Stimulated activated CD4-positive, alpha-beta T cell treated with anti-CD3 and anti-CD28 coated beads, Interleukin-1b, Interleukin-23, amount 100 ng/mL, for 48 hours (primary cell): ENCODE data around the gene SMC1B.
"Not testable (repeated sequence)": the region's sequence is repeated elsewhere in the genome, so short reads cannot be mapped to it uniquely, and the experiment has no call there.

ENCODE experiments used
- DNase-seq: peaks from one replicate; pipeline ENCODE4 v3.0.0-alpha.2; 2020

The SMC1B gene, protein sequence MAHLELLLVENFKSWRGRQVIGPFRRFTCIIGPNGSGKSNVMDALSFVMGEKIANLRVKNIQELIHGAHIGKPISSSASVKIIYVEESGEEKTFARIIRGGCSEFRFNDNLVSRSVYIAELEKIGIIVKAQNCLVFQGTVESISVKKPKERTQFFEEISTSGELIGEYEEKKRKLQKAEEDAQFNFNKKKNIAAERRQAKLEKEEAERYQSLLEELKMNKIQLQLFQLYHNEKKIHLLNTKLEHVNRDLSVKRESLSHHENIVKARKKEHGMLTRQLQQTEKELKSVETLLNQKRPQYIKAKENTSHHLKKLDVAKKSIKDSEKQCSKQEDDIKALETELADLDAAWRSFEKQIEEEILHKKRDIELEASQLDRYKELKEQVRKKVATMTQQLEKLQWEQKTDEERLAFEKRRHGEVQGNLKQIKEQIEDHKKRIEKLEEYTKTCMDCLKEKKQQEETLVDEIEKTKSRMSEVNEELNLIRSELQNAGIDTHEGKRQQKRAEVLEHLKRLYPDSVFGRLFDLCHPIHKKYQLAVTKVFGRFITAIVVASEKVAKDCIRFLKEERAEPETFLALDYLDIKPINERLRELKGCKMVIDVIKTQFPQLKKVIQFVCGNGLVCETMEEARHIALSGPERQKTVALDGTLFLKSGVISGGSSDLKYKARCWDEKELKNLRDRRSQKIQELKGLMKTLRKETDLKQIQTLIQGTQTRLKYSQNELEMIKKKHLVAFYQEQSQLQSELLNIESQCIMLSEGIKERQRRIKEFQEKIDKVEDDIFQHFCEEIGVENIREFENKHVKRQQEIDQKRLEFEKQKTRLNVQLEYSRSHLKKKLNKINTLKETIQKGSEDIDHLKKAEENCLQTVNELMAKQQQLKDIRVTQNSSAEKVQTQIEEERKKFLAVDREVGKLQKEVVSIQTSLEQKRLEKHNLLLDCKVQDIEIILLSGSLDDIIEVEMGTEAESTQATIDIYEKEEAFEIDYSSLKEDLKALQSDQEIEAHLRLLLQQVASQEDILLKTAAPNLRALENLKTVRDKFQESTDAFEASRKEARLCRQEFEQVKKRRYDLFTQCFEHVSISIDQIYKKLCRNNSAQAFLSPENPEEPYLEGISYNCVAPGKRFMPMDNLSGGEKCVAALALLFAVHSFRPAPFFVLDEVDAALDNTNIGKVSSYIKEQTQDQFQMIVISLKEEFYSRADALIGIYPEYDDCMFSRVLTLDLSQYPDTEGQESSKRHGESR

DNA sequence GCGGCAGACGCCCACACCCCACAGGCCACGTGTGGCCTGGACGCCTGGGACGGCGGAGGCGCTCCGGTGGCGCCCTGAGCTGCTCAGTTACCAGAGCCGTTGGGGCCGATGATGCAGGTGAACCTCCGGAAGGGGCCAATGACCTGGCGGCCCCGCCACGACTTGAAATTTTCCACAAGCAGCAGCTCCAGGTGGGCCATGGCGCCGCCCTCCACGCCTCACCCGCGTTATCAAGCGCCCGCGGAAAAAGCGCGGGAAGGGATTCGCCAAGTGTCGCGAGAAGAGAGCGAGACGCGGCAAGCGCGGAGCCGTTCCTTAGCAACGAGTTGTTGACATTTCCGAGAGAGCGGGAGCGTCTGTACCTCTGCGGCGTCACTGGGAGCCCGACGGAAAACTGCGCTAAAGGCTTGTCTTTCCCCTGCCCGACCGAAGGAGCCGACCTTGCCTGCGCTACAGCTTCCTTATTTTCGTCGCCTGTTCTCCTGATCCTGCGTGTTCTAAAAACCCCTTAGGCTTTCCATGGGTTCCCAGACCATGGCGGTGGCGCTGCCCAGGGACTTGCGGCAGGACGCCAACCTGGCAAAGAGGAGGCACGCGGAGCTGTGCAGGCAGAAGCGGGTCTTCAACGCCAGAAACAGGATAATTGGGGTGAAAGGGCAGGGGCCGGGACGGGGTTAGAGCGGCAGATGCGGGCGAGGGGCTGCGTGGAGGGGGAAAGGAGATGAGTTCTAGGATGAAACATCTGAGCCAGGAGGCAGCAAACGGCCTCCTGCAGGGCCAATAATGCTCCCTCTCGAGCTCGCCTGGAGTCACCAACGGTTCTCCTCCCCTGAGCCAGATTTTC is at the start of gene SMC1B, which contains the start of gene RIBC2:
Gene SMC1B, minus strand, starts transcription at position 232 of the 844 bp plus-strand sequence. Its CDS starts 32 bp downstream, at position 200.
Gene RIBC2, plus strand, starts transcription at position 326 of the 844 bp plus-strand sequence. Its CDS starts 194 bp downstream, at position 520.
- peak; percentile 92 for DNase-seq

DNA sequence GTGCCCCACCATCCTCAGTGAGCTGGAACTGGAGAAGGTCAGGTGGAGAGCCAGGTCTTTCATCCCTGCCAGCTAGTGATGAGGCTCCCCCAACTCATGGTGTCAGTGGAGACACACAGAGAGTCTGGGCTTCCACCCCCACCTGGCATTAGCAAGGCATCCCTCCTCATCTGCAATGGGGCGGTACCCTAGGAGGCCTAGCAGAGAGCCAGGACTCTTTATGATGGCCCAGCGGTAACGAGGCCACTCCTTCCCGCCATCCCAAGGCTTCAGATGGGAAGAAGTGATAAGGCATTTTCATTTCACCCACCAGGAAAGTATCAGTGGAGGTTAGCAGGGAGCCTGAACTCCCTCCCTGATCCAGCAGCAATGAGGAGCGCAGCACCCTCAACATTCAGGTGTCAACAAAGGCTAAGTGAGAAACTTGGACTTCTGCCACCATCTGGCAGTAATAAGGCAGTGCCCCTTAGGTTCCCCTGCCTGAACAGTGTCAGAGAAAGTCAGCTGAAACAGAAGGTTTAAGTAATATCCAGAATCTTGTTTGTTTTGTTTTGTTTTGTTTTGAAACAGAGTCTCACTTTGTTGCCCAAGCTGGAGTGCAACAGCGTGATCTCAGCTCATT is 48.7 kb upstream of the SMC1B start:
- no peak for DNase-seq

DNA sequence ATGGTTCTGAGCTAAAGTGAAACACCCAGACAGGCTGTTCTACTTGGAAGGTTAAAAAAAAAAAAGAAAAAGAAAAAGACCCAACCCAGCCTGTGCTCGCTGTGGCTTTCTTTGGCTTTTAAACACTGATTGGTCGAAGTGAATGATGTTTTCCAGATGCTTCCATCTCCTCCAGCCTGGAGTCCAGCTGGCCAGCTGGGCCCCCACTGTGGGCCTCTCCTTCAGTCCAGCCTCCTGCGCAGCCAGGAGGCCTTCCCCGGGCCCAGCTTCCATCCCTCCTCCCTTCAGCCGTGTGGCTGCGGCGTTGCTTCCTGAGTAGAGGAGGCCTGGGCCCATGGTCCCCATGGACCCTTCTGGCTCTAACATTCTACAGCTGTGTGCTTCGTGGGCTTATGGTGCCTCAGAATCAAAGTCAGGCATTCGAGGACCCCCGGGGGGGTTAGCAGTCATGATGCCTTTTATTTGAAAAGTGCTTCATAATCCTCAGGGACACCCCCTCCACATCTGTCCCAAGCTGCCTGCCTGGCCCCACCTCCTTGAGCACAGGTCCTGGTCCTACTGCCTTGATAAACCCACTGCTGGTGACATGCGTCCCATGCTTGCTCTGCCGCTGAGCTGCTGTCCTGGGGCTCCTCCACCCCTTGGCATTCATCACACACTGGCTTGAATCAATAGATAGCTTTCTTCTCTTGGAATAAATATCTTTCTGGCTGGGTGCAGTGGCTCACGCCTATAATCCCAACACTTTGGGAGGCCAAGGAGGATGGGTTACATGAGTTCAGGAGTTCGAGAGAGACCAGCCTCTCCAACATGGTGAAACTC is 47.1 kb upstream of the SMC1B start:
- DNase-seq = no peak

DNA sequence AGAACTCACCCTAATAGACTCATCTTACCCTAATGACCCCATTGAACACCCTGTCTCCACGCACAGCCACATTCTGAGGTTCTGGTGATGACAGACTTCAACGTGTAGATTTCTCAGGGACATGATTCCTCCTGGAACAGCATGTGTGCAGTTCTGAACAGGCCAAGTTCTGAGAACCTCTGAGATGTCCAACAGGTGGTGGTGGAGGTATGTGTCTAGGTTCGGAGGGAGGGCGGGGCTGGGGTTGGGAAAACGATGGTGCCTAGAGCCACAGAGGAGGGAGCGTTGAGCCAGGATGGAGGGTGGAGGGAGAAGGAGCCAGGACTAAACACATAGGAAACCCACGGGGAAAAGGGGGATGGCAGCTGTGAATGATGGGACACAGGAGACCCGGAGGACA is 45.8 kb upstream of the SMC1B start:
- no peak for DNase-seq

DNA sequence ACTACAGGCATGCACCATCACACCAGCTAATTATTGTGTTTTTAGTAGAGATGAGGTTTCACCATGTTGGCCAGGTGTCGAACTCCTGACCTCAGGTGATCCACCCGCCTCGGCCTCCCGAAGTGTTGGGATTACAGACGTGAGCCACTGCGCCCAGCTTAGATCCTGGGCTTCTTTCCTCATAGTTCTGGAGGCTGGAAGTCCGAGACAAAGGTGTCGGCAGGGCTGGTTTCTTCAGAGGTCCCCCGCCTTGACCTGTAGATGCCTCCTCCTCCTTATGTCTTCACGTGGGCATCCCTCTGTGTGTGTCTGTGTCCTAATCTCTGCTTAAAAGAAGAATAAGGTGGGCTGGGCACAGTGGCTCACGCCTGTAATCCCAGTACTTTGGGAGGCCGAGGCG is 45.1 kb upstream of the SMC1B start:
- no peak for DNase-seq

DNA sequence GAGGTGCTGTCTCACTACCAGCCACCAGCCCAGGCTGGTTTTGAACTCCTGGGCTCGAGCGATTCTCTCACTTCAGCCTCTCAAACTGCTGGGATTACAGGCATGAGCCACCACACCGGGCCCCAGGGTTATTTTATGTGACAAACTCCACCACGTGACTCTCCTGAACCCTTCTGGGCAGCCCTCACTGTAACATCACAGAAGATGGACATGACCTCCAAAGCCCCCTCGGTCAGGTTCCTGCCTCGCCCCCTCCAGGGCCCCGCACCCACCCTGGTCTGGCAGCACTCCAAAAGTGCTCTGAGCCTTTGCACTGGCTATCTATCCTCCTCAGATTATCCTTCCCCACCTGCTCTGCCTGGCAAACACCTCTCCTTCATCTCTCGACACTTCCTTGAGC is 43.4 kb upstream of the SMC1B start:
- DNase-seq = no peak

DNA sequence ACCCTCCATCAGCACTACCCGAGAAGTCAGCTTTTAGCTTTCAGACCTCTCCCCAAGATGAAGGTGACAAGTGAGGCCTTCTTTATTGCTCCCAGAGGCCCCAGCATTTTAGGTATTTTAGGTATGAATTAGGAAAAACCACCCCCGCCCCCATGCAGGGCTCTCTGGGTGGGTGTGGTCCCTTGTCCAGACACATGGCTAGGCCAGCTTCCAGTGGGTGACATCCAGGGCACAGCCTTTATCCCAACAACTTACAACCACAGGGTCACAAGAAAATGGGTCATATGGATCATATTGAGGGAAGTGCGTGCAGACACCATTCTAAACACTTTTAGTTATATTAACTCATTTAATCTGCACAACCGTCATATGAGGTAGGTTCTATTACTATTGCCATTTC is 42.2 kb upstream of the SMC1B start:
- no peak for DNase-seq

DNA sequence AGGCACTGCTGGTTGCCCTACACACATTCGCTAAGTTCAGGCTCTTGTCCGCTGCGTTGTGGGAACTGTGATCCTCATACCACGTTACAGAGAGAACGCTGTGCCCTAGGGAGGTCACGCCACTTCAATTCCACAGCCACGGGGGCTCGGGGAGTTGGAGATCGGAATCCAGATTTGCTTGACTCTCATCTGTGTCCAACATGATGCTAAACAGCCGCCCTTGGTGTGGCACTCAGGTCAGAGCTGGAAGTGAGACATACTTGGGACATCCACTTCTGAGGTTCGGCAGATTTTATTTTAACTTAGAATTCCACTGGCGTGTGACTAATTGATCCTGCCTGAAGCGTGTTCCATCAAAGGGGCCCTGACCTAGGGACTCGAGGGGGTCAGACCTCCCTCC is 41.8 kb upstream of the SMC1B start:
- DNase-seq = no peak

DNA sequence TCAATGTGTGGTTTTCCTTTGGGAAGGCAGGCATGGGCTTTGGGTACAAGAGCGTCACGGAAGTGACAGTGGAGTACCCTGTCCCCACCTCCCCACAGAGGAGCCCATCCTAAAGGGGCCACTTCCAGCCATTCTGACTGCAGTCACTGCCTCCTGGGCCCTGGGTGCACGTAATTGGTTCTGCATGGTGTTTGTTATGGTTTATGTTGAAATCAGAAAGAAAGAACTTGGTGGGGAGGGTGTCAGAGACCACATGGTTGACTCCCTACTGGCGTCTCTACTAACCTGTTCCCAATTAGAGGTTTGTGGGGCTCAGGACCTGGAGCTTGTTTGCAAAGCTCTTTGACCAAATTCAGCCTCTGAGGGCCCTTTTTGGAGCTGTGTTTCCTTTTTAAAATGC is 40.9 kb upstream of the SMC1B start:
- no peak for DNase-seq

DNA sequence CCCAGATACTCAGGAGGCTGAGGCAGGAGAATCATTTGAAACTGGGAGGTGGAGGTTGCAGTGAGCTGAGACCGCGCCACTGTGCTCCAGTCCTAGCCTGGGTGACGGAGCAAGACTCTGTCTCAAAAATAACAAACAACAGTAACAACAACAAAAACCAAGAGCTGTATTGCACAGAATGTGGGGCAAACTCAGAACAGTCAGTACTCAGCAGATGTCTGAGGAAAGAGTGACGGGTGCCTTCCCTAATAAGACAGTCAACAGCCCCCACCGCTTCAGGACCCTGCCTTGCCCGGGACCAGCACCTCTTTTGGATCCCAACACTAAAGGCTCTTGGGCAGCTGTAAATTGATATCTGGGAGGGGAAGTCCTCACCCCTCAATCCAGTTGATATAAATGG is 40.4 kb upstream of the SMC1B start:
- no peak for DNase-seq

DNA sequence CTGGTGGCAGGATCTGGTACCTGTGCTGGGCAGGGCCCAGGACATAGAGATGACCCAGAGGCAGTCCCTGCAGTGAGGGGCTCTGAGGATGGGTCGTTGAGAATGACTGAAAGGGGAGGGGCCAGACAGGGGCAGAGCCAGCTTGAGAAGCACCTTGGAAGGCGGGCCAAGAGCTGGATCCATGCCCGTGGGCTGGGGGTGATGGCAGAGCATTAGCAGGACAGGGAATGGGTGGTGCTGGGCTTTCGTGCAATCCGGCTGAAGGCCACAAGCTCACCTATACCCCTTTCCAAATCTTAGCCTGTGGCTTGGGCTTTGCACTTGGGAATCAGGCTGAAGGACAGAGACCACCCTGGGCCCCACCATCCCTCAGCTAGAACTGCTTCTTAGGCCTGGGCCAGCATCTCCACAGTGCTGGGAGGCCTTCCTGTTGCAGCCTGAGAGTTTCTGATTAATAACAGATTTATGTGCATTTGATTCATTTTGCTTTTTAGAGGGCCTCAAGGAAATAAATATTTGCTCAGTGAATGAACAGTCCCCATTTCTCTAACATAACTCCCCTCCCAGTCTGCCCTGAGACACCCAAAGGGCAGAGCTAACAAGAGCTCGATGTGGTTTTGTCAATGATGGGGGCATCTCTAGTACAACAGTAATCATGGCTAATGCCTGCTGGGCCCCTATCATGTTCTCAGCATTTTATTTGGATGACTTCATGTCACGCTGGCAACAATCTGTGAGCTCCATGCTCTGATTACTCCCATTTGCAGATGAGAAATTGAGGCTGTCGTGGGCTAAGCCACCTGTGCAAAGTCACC is 39.4 kb upstream of the SMC1B start:
- DNase-seq = no peak

DNA sequence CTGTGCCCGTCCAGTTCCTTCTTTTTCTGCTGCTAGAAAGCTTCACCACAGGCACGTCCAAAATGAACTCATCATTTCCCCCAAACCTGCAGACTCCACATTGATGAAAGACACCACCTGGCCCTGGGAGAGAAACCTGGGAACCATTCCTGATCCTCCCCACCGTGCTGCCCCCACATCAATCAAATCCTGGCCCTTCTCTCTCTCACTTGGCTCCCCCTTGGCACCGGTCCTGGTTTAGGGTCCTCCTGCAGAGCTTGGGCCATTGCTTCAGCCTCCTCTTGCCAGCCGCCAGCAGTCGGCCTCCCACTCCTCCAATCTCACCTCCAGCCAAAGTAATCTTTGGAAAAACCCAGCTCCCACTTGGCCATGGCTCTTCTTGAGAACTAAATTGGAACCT is 38.6 kb upstream of the SMC1B start:
- DNase-seq = no peak

DNA sequence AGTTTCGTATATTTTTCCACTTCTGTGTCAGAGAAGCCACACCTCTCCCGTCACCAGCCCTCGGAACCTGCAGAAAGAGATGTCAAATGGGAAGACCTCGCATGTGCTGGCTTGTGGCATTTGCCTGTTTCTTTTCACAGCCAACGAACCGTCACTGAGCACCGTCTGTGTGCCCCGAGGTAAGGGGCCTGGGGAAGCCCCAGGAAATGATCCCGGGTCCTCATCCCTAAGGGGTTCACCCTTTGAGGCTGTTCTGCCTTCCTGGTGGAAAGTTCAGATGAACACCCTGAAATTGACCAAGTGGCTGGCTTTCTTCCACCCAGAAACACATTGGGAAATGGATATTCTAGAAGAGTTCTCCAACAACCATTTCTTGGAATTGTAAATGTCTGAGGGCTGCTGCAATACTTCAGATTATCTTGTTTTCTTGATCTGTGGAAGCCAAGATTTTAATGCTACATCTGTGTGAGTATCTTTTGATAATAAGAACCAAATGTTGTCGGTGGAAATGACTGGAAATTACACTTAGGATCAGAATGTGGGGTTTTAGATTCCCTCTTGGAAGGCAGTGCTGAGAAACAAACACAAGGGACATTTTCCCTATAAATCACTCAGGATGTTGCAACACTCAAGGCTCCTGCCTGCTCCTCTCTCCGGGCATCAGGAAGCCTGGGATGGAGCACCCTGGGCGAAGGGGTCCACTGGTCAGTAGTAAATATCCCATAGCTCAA is 37.7 kb upstream of the SMC1B start:
- no peak for DNase-seq

DNA sequence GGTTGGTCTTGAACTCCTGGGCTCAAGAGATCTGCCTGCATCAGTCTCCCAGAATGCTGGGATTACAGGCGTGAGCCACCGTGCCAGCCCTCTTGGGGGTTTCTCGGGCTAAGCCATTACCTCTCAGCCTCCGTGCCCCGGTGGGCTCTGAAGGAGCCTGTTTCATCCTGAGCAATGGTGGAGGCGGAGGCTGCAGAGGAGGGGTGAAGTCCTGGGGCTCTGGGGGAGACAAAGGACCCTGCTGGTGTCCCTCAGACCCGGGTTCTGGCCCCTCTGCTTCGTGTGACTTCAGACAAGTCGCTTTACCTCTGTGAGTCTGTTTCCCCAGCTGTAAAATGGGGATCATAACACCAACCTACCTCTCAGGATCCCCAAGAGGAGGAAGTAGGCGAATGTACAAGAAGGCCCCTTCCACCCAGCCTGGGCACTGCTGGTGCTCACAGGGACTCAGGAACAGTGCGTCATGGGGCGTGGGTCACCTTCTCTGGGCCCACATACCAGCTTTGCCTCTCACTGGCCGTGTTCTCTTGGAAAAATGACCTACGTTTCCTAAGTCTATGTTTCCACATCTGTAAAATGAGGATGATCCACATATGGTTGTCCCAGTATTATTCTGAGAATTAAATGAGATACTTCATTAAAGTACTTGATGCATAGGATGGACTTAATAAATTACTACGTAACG is 36.8 kb upstream of the SMC1B start:
- no peak for DNase-seq

DNA sequence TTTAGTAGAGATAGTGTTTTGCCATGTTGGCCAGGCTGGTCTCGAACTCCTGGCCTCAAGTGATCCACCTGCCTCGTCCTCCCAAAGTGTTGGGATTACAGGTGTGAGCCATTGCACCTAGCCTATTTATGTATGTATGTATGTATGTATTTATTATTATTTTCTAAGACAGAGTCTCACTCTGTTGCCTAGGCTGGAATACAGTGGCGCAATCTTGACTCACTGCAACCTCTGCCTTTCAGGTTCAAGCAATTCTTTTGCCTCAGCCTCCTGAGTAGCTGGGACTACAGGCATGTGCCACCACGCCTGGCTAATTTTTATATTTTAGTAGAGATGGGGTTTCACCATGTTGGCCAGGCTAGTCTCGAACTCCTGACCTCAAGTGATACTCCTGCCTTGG is 36.0 kb upstream of the SMC1B start:
- not testable (repeated sequence) for DNase-seq

DNA sequence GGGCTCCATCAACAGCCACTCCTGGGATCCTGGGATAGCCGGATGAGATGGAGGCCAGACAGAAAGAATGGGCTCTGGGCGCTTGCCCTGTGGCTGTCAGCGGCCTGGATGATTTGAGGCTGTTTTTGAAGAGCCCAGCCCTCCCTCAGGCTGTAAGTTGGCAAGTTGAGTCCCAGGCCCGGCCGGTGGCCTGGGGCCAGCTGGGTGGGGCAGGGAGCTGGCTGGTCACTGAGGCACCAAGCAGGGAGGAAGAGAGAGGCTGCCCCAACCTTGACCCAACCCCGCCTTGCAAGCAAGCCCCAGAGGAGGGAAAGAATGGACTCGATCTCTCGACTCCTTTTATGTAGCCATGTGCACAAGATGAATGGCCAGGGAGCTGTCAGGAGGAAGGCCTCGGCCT is 35.0 kb upstream of the SMC1B start:
- no peak for DNase-seq

DNA sequence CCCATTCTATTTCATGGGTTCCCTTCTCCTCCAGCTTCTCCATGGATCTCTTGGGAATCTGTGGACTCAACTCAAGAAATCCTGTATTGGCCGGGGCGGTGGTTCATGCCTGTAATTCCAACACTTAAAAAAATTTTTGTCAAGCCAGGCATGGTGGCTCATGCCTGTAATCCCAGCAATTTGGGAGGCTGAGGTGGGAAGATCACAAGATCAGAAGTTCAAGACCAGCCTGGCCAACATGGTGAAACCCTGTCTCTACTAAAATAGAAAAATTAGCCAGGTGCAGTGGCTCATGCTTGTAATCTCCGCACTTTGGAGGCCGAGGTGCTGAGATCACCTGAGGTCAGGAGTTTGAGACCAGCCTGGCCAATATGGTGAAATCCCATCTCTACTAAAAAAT is 34.2 kb upstream of the SMC1B start:
- DNase-seq = not testable (repeated sequence)

DNA sequence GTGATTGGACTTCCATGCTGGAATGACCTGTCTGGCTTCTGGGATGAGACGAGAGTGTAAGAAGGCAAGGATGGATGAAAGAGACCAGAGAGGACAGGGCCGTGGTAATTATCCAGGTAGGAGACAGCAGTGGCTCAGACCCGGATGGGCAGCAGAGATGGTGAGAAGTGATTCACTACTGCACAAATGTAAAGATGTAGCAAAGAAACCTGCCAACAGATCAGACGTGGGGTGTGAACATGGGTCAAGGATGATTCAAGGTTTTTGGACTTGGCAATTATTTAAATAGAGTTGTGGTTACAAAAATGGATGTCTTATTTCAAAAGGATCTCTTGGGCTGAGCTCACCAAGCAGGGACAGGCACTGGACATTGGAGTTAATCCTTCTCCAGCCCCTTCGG is 32.8 kb upstream of the SMC1B start:
- no peak for DNase-seq
